ENCODE data around the gene KIF12.

KIF12 gene

DNA sequence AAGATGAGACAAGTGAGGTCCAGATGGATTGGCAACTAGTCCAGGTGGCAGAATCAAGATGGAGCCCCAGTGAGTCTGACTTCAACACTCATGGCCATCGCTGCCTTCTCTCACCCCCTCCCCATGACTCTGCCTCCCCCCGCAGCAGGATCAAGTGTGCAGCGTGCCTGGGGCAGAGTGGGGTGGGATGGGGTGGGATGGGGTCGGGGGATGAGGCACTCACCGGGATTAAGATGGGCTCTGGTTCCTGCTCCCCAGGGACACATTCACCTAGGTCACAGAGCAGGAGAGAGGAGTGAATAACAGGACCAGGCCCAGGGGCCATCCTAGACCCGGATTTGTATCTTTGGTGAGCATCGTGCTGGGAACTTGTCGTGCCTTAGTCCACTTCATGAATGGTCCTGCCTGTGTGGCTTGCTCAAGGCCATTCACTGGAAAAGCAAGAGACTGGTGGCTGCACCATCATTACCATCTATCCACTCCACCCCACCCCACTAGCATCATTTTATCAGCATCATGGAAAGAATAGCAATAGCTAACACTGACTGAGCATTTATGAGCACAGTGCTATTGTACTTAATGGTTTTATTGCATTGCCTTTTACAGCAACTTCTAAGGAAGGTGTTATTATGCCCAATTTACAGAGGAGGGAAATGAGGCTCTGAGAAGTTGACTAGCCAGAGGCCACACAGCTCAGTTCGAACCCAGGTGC is 29.5 kb downstream of the KIF12 start:
- H3K9me3 ChIP-seq (ENCODE audit: low read length): no peaks in the 10 kb centered on the region
- H3K27ac ChIP-seq (ENCODE audit: low read depth, low read length, poor library complexity, severe bottlenecking): no peak overlapping the region
- H3K4me3 ChIP-seq (ENCODE audit: low read depth, low read length, poor library complexity, severe bottlenecking): no peak overlapping the region
- no peaks in the 10 kb centered on the region for H3K79me2 ChIP-seq (ENCODE audit: insufficient read depth, low read length)
- no peaks in the 10 kb centered on the region for H3K9me2 ChIP-seq (ENCODE audit: low read depth, low read length)
- no peaks in the 10 kb centered on the region for H3K27me3 ChIP-seq (ENCODE audit: insufficient read depth, low read length)
- no peaks in the 10 kb centered on the region for H4K20me1 ChIP-seq (ENCODE audit: insufficient read depth, low read length)
- H3F3A ChIP-seq (ENCODE audit: insufficient read depth, low read length): no peaks in the 10 kb centered on the region
- H3K36me3 ChIP-seq (ENCODE audit: insufficient read depth, low read length): no peaks in the 10 kb centered on the region
- H2AFZ ChIP-seq (ENCODE audit: low read length): no peak overlapping the region
- H3K4me1 ChIP-seq (ENCODE audit: insufficient read depth, low read length, severe bottlenecking): no peaks in the 10 kb centered on the region
- no peak overlapping the region for H3K9ac ChIP-seq (ENCODE audit: low read length)
- H3K4me2 ChIP-seq (ENCODE audit: low read length): no peak overlapping the region
- TF ChIP-seq, protein P1, sequence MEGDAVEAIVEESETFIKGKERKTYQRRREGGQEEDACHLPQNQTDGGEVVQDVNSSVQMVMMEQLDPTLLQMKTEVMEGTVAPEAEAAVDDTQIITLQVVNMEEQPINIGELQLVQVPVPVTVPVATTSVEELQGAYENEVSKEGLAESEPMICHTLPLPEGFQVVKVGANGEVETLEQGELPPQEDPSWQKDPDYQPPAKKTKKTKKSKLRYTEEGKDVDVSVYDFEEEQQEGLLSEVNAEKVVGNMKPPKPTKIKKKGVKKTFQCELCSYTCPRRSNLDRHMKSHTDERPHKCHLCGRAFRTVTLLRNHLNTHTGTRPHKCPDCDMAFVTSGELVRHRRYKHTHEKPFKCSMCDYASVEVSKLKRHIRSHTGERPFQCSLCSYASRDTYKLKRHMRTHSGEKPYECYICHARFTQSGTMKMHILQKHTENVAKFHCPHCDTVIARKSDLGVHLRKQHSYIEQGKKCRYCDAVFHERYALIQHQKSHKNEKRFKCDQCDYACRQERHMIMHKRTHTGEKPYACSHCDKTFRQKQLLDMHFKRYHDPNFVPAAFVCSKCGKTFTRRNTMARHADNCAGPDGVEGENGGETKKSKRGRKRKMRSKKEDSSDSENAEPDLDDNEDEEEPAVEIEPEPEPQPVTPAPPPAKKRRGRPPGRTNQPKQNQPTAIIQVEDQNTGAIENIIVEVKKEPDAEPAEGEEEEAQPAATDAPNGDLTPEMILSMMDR (IDR thresholded peaks at IDR 0.05; ENCODE audit: low read length): no peak
- no peak for TF ChIP-seq EZH2 (IDR thresholded peaks at IDR 0.05; ENCODE audit: borderline replicate concordance, low read length)

DNA sequence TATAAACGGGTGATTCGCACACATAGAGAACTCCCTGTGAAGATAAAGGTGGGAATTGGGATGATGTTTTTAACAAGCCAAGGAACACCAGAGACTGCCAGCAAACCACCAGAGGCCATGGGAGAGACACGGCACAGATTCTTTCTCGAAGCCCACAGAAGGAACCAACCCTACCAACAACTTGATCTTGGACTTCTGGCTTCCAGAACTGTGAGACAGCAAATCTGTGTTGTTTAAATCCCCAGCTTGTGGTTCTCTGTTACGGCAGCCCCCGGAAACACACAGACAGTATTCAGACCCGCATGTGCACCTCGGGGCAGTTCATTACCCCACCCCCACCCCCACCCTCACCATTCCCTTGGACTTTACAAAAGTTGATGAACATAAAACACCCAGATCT is 33.8 kb downstream of the KIF12 start:
- Histone ChIP-seq H3K27me3 (ENCODE audit: insufficient read depth, low read length) (no peaks in the 10 kb centered on the region), H3F3A (ENCODE audit: insufficient read depth, low read length) (no peaks in the 10 kb centered on the region), H3K4me2 (ENCODE audit: low read length) (no peak overlapping the region)

GRCh38 chr9:114061830-114062474 is 37.1 kb downstream of the KIF12 start:
- H3K27me3 ChIP-seq (ENCODE audit: insufficient read depth, low read length): no peaks in the 10 kb centered on the region
- no peaks in the 10 kb centered on the region for H3K9me2 ChIP-seq (ENCODE audit: low read depth, low read length)
- no peaks in the 10 kb centered on the region for H3K36me3 ChIP-seq (ENCODE audit: insufficient read depth, low read length)
- H3K4me1 ChIP-seq (ENCODE audit: insufficient read depth, low read length, severe bottlenecking): no peaks in the 10 kb centered on the region
- TF ChIP-seq, protein P1 (IDR thresholded peaks at IDR 0.05; ENCODE audit: low read length): no peak
- TF ChIP-seq EZH2 (IDR thresholded peaks at IDR 0.05; ENCODE audit: borderline replicate concordance, low read length): no peak
- no peak overlapping the region for H3K27ac ChIP-seq (ENCODE audit: low read depth, low read length, poor library complexity, severe bottlenecking)
- H4K20me1 ChIP-seq (ENCODE audit: insufficient read depth, low read length): no peaks in the 10 kb centered on the region
- H3K4me3 ChIP-seq (ENCODE audit: low read depth, low read length, poor library complexity, severe bottlenecking): no peak overlapping the region
- no peak overlapping the region for H3K4me2 ChIP-seq (ENCODE audit: low read length)
- H3K9ac ChIP-seq (ENCODE audit: low read length): no peak overlapping the region
- no peaks in the 10 kb centered on the region for H3F3A ChIP-seq (ENCODE audit: insufficient read depth, low read length)
- no peaks in the 10 kb centered on the region for H3K79me2 ChIP-seq (ENCODE audit: insufficient read depth, low read length)
- H3K9me3 ChIP-seq (ENCODE audit: low read length): no peaks in the 10 kb centered on the region
- no peak overlapping the region for H2AFZ ChIP-seq (ENCODE audit: low read length)

More for the DNA sequence above, 33.8 kb downstream of the KIF12 start:
- Histone ChIP-seq H4K20me1 (ENCODE audit: insufficient read depth, low read length) (no peaks in the 10 kb centered on the region), H3K4me1 (ENCODE audit: insufficient read depth, low read length, severe bottlenecking) (no peaks in the 10 kb centered on the region), H3K4me3 (ENCODE audit: low read depth, low read length, poor library complexity, severe bottlenecking) (no peak overlapping the region), H3K9me3 (ENCODE audit: low read length) (no peaks in the 10 kb centered on the region), H3K9ac (ENCODE audit: low read length) (no peak overlapping the region), H3K36me3 (ENCODE audit: insufficient read depth, low read length) (no peaks in the 10 kb centered on the region), H3K79me2 (ENCODE audit: insufficient read depth, low read length) (no peaks in the 10 kb centered on the region), H3K27ac (ENCODE audit: low read depth, low read length, poor library complexity, severe bottlenecking) (no peak overlapping the region), H3K9me2 (ENCODE audit: low read depth, low read length) (no peaks in the 10 kb centered on the region), H2AFZ (ENCODE audit: low read length) (no peak overlapping the region)
- TF ChIP-seq EZH2 (IDR thresholded peaks at IDR 0.05; ENCODE audit: borderline replicate concordance, low read length): no peak
- TF ChIP-seq, protein P1 (IDR thresholded peaks at IDR 0.05; ENCODE audit: low read length): no peak
